HepG2 (cell line): ENCODE results near the gene RNMT. TPM values are rescaled to one million over a fixed set of nuclear protein-coding genes. Genes with fewer than 3 reads are reported as not detected.
A peak's percentile ranks its signal among the peaks of the same experiment; 100 is the strongest.

Experiments
- ARNT2 ChIP-seq: sonication (generic); formaldehyde crosslinking; IDR thresholded peaks from 2 replicates; pipeline ENCODE4 v1.8.0; 2022; ENCODE audit warnings: mild to moderate bottlenecking, low read depth, missing genetic modification reagents, moderate library complexity
- GATAD2A ChIP-seq: IDR thresholded peaks from 2 replicates; pipeline ENCODE4 v1.6.1; 2016
- HCFC1 ChIP-seq: fragments of 150-350 bp; IDR thresholded peaks from 2 replicates; pipeline ENCODE4 v1.6.1; 2014; ENCODE audit warnings: low read depth, low read length
- KDM3A ChIP-seq: IDR thresholded peaks from 2 replicates; pipeline ENCODE4 v1.6.1; 2018; ENCODE audit warnings: low read depth, missing compliant biosample characterization
- KLF6 ChIP-seq: IDR thresholded peaks from 2 replicates; pipeline ENCODE4 v1.8.0; 2016; ENCODE audit warnings: missing biosample characterization, missing genetic modification reagents
- PHB2 ChIP-seq: fragments of 450-650 bp; IDR thresholded peaks from 2 replicates; pipeline ENCODE4 v1.6.1; 2018; ENCODE audit not compliant: partially characterized antibody
- PRMT3 ChIP-seq: sonication (generic); formaldehyde crosslinking; IDR thresholded peaks from 2 replicates; pipeline ENCODE4 v1.8.1; 2022; ENCODE audit warnings: low read depth, mild to moderate bottlenecking, moderate library complexity, missing genetic modification reagents, borderline replicate concordance
- RBM22 ChIP-seq: fragments of 200-400 bp; formaldehyde crosslinking; optimal IDR thresholded peaks from 2 replicates; pipeline ENCODE3; 2017; ENCODE audit warnings: mild to moderate bottlenecking, low read length, moderate library complexity
- SMAD9 ChIP-seq: sonication (generic); formaldehyde crosslinking; IDR thresholded peaks from 2 replicates; pipeline ENCODE4 v1.5.1; 2020; ENCODE audit warnings: mild to moderate bottlenecking, missing genetic modification reagents
- SYNCRIP ChIP-seq: fragments of 200-400 bp; formaldehyde crosslinking; IDR thresholded peaks from 2 replicates; pipeline ENCODE4 v1.6.1; 2018; ENCODE audit warnings: mild to moderate bottlenecking, low read depth, low read length; ENCODE audit not compliant: insufficient read depth
- ZFAT ChIP-seq: sonication (generic); formaldehyde crosslinking; conservative IDR thresholded peaks from 2 replicates; pipeline ENCODE4 v1.8.1; 2023; ENCODE audit warnings: missing genetic modification reagents, inconsistent platforms
- ZFX ChIP-seq: sonication (generic); formaldehyde crosslinking; IDR thresholded peaks from 2 replicates; pipeline ENCODE4 v1.4.0; 2020; ENCODE audit warnings: mild to moderate bottlenecking, low read depth, missing genetic modification reagents, moderate library complexity
- ZNF564 ChIP-seq: sonication (generic); formaldehyde crosslinking; IDR thresholded peaks from 2 replicates; pipeline ENCODE4 v1.8.1; 2023; ENCODE audit warnings: mild to moderate bottlenecking, missing genetic modification reagents
- ZNF713 ChIP-seq: sonication (generic); formaldehyde crosslinking; IDR thresholded peaks from 2 replicates; pipeline ENCODE4 v1.4.0; 2020; ENCODE audit warnings: mild to moderate bottlenecking, missing genetic modification reagents
- ZNF816 ChIP-seq: sonication (generic); formaldehyde crosslinking; IDR thresholded peaks from 2 replicates; pipeline ENCODE4 v1.8.0; 2022; ENCODE audit warnings: missing genetic modification reagents, mild to moderate bottlenecking, borderline replicate concordance
- polyA plus RNA-seq, 8 experiments: library from polyadenylated mRNA; depleted of rRNA in 3 of 8; stranded (reverse) in 7 of 8; unstranded in 1 of 8; fragments of >200 nt; fragmentation: Illumina TruSeq in 4 of 8; extraction: Trizol in 4 of 8; gene quantifications; 2 replicates each; pipeline versions ENCODE4 v1.2.1 to v1.2.3, GENCODE V29; 2011 to 2016; ENCODE audit warnings: low read depth in 4 of 8, missing spikeins in 1 of 8, mixed read lengths in 1 of 8; ENCODE audit not compliant: insufficient read depth in 1 of 8
- total RNA-seq, 5 experiments: library from RNA; depleted of rRNA; stranded (reverse); fragments of >200 nt; fragmentation: Illumina TruSeq; extraction: Trizol; gene quantifications; 2 replicates each; pipeline ENCODE4 v1.2.3, GENCODE V29; 2016; ENCODE audit warnings: low read depth in 1 of 5
- TF ChIP-seq, protein P1 (sequence below): sonication (generic); formaldehyde crosslinking; IDR thresholded peaks from 2 replicates; pipeline ENCODE4 v1.4.0; 2020; ENCODE audit warnings: missing genetic modification reagents
- TF ChIP-seq, protein P2 (sequence below): IDR thresholded peaks from 2 replicates; pipeline ENCODE4 v1.6.1; 2016; ENCODE audit warnings: low read depth, missing genetic modification reagents, missing compliant biosample characterization
- TF ChIP-seq, protein P3 (sequence below): sonication (generic); formaldehyde crosslinking; IDR thresholded peaks from 2 replicates; pipeline ENCODE4 v1.5.0; 2020; ENCODE audit warnings: missing genetic modification reagents, mild to moderate bottlenecking, borderline replicate concordance
- TF ChIP-seq, protein P4 (sequence below): sonication (generic); formaldehyde crosslinking; IDR thresholded peaks from 2 replicates; pipeline ENCODE4 v1.4.0; 2020; ENCODE audit warnings: missing genetic modification reagents, borderline replicate concordance

Gene RNMT
- total and polyA plus RNA-seq, 2 of the 13 experiments (the other 11 are each of a cell fraction or from before 2014, with no cell fraction given) = 22.9 to 24.4 TPM

DNA sequence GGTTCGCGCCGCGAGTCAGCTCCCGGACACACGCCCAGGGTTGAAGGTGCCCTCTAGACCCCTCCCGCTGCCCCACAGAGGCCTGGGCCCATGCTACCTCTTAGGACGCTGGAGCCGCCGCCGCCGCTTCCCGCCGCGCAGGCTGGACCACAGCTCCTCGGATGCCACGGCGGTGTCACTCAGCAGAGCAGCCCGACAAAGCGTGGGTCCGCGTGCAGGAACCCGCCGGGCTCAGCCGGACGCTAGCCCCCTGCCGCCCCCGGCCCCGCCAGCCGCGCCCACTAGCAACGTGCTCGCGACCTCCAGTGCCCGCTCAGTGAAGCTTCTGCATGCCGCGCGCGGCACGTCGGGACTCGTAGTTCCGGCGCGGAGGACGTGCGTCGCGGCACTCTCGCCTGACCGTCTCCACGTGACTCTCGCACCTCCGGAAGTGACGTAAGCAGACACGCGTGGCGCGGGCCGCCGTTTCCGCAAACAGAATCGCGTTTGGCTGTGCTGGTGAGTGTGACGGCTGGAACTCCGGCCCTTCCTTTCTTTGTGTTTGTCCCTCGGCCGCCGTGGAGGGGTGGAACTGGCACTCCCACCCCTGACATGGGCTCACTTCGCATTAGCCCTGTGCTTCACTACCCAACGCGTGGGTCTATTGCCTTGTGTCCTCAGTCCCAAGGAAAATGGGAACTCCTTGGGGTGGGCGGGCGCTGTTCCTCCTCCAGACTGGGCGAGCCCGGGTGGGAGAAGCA is at the start of gene RNMT, which contains the start of gene FAM210A (continued):
- TF ChIP-seq, protein P1, sequence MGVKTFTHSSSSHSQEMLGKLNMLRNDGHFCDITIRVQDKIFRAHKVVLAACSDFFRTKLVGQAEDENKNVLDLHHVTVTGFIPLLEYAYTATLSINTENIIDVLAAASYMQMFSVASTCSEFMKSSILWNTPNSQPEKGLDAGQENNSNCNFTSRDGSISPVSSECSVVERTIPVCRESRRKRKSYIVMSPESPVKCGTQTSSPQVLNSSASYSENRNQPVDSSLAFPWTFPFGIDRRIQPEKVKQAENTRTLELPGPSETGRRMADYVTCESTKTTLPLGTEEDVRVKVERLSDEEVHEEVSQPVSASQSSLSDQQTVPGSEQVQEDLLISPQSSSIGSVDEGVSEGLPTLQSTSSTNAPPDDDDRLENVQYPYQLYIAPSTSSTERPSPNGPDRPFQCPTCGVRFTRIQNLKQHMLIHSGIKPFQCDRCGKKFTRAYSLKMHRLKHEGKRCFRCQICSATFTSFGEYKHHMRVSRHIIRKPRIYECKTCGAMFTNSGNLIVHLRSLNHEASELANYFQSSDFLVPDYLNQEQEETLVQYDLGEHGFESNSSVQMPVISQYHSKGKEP (CRISPR knock-in tag) = no peak; the same call in 1 of the 2 replicates
- no peak for TF ChIP-seq PHB2
- peak; percentile 89 for TF ChIP-seq ZNF816 (CRISPR knock-in tag)
- TF ChIP-seq, protein P2, sequence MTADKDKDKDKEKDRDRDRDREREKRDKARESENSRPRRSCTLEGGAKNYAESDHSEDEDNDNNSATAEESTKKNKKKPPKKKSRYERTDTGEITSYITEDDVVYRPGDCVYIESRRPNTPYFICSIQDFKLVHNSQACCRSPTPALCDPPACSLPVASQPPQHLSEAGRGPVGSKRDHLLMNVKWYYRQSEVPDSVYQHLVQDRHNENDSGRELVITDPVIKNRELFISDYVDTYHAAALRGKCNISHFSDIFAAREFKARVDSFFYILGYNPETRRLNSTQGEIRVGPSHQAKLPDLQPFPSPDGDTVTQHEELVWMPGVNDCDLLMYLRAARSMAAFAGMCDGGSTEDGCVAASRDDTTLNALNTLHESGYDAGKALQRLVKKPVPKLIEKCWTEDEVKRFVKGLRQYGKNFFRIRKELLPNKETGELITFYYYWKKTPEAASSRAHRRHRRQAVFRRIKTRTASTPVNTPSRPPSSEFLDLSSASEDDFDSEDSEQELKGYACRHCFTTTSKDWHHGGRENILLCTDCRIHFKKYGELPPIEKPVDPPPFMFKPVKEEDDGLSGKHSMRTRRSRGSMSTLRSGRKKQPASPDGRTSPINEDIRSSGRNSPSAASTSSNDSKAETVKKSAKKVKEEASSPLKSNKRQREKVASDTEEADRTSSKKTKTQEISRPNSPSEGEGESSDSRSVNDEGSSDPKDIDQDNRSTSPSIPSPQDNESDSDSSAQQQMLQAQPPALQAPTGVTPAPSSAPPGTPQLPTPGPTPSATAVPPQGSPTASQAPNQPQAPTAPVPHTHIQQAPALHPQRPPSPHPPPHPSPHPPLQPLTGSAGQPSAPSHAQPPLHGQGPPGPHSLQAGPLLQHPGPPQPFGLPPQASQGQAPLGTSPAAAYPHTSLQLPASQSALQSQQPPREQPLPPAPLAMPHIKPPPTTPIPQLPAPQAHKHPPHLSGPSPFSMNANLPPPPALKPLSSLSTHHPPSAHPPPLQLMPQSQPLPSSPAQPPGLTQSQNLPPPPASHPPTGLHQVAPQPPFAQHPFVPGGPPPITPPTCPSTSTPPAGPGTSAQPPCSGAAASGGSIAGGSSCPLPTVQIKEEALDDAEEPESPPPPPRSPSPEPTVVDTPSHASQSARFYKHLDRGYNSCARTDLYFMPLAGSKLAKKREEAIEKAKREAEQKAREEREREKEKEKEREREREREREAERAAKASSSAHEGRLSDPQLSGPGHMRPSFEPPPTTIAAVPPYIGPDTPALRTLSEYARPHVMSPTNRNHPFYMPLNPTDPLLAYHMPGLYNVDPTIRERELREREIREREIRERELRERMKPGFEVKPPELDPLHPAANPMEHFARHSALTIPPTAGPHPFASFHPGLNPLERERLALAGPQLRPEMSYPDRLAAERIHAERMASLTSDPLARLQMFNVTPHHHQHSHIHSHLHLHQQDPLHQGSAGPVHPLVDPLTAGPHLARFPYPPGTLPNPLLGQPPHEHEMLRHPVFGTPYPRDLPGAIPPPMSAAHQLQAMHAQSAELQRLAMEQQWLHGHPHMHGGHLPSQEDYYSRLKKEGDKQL (CRISPR knock-in tag) = peak; percentile 54
- peak; percentile 78 for TF ChIP-seq ZNF564
- no peak for TF ChIP-seq RBM22
- TF ChIP-seq HCFC1 = peak; percentile 87
- TF ChIP-seq SYNCRIP = no peak
- peak; percentile 93 for TF ChIP-seq ARNT2 (CRISPR knock-in tag)
- 0 out of 2 replicates have a peak, but pooled peaks have one; percentile 72 for TF ChIP-seq KDM3A (CRISPR knock-in tag)
- TF ChIP-seq, protein P3, sequence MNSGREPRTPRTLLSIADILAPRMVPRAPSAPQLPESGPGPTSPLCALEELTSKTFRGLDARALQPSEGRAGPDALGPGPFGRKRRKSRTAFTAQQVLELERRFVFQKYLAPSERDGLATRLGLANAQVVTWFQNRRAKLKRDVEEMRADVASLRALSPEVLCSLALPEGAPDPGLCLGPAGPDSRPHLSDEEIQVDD (CRISPR knock-in tag) = peak; percentile 73
- TF ChIP-seq KLF6 (CRISPR knock-in tag) = 0 out of 2 replicates have a peak, but pooled peaks have one; percentile 83
- TF ChIP-seq, protein P4, sequence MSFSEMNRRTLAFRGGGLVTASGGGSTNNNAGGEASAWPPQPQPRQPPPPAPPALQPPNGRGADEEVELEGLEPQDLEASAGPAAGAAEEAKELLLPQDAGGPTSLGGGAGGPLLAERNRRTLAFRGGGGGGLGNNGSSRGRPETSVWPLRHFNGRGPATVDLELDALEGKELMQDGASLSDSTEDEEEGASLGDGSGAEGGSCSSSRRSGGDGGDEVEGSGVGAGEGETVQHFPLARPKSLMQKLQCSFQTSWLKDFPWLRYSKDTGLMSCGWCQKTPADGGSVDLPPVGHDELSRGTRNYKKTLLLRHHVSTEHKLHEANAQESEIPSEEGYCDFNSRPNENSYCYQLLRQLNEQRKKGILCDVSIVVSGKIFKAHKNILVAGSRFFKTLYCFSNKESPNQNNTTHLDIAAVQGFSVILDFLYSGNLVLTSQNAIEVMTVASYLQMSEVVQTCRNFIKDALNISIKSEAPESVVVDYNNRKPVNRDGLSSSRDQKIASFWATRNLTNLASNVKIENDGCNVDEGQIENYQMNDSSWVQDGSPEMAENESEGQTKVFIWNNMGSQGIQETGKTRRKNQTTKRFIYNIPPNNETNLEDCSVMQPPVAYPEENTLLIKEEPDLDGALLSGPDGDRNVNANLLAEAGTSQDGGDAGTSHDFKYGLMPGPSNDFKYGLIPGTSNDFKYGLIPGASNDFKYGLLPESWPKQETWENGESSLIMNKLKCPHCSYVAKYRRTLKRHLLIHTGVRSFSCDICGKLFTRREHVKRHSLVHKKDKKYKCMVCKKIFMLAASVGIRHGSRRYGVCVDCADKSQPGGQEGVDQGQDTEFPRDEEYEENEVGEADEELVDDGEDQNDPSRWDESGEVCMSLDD (CRISPR knock-in tag) = peak; percentile 18; the same call in 1 of the 2 replicates
- TF ChIP-seq PRMT3 (CRISPR knock-in tag) = no peak
- TF ChIP-seq GATAD2A (CRISPR knock-in tag) = peak; percentile 55; the same call in 1 of the 2 replicates
- TF ChIP-seq ZNF713 = 0 out of 2 replicates have a peak, but pooled peaks have one; percentile 3
- 0 out of 2 replicates have a peak, but pooled peaks have one; percentile 36 for TF ChIP-seq ZFAT (CRISPR knock-in tag)
- peak; percentile 97 for TF ChIP-seq ZFX
- no peak; the same call in 1 of the 2 replicates for TF ChIP-seq SMAD9
